HFFc6 (cell line): ENCODE results near the gene MPO. TPM values are rescaled to one million over a fixed set of nuclear protein-coding genes. Genes with fewer than 3 reads are reported as not detected.

Experiments
- DNase-seq: peaks from one replicate; pipeline ENCODE4 v3.0.0-alpha.2; 2018
- H3K27ac Mint-ChIP-seq: 2 replicates; pipeline ENCODE4 v1.8.0; 2020; ENCODE audit warnings: mild to moderate bottlenecking, mixed read lengths
- H3K27me3 Mint-ChIP-seq: 2 replicates; pipeline ENCODE4 v1.8.0; 2021; ENCODE audit warnings: mild to moderate bottlenecking, moderate library complexity, mixed read lengths; ENCODE audit not compliant: insufficient read depth
- H3K36me3 Mint-ChIP-seq: 2 replicates; pipeline ENCODE4 v1.8.0; 2021; ENCODE audit warnings: low read depth, mixed read lengths
- H3K4me1 Mint-ChIP-seq: 2 replicates; pipeline ENCODE4 v1.8.0; 2020; ENCODE audit warnings: low read depth, mixed read lengths
- H3K4me3 Mint-ChIP-seq: 2 replicates; pipeline ENCODE4 v1.8.0; 2020; ENCODE audit warnings: mild to moderate bottlenecking, moderate library complexity, mixed read lengths
- H3K9me3 Mint-ChIP-seq: 2 replicates; pipeline ENCODE4 v1.8.0; 2020; ENCODE audit warnings: mild to moderate bottlenecking, mixed read lengths
- CTCF ChIP-seq: fragments of 200-600 bp; sonication (generic); IDR thresholded peaks from 2 replicates; pipeline ENCODE4 v1.5.0; 2021; ENCODE audit warnings: antibody characterized with exemption, mild to moderate bottlenecking
- total RNA-seq, 6 experiments: library from RNA; stranded (reverse); fragmentation: NEBNext Ultra II Directional; extraction: Animal tissue kit (Norgen Biotek cat#: 25700); gene quantifications; 2 replicates in 1 of 6; 3 replicates in 5 of 6; pipeline ENCODE4 v1.2.3, GENCODE V29; 2021

Gene MPO
- total RNA-seq, 6 experiments from 2014 or later: not detected

GRCh38 chr17:58275417-58275816, 5.3 kb downstream of the MPO start:
- H3K27ac Mint-ChIP-seq: no peak overlapping the region
- no peaks in the 10 kb centered on the region for H3K4me1 Mint-ChIP-seq
- H3K9me3 Mint-ChIP-seq: no peaks in the 10 kb centered on the region
- no peak for TF ChIP-seq CTCF
- DNase-seq: no peak
- no peaks in the 10 kb centered on the region for H3K36me3 Mint-ChIP-seq
- peaks cover 49% of the 10 kb centered on the region for H3K27me3 Mint-ChIP-seq
- H3K4me3 Mint-ChIP-seq: no peak overlapping the region

GRCh38 chr17:58273453-58274104, 7.2 kb downstream of the MPO start:
- no peak for TF ChIP-seq CTCF
- H3K4me1 Mint-ChIP-seq: no peaks in the 10 kb centered on the region

GRCh38 chr17:58272367-58273280, 8.1 kb downstream of the MPO start:
- peaks cover 42% of the 10 kb centered on the region for H3K27me3 Mint-ChIP-seq
- no peak overlapping the region for H3K4me3 Mint-ChIP-seq

More at GRCh38 chr17:58273453-58274104, 7.2 kb downstream of the MPO start:
- Mint-ChIP-seq H3K9me3 (no peaks in the 10 kb centered on the region), H3K4me3 (no peak overlapping the region), H3K27ac (no peak overlapping the region), H3K27me3 (peaks cover 42% of the 10 kb centered on the region), H3K36me3 (no peaks in the 10 kb centered on the region)
- no peak for DNase-seq

GRCh38 chr17:58271216-58271931, 9.4 kb downstream of the MPO start:
- no peak for DNase-seq
- H3K4me1 Mint-ChIP-seq: no peaks in the 10 kb centered on the region
- no peak overlapping the region for H3K27ac Mint-ChIP-seq
- peaks cover 35% of the 10 kb centered on the region for H3K27me3 Mint-ChIP-seq
- no peak for TF ChIP-seq CTCF
- H3K4me3 Mint-ChIP-seq: no peak overlapping the region
- H3K36me3 Mint-ChIP-seq: no peaks in the 10 kb centered on the region
- no peaks in the 10 kb centered on the region for H3K9me3 Mint-ChIP-seq

More at GRCh38 chr17:58272367-58273280, 8.1 kb downstream of the MPO start:
- Mint-ChIP-seq H3K4me1 (no peaks in the 10 kb centered on the region), H3K36me3 (no peaks in the 10 kb centered on the region), H3K27ac (no peak overlapping the region), H3K9me3 (no peaks in the 10 kb centered on the region)
- no peak for TF ChIP-seq CTCF
- DNase-seq: no peak

- peak; percentile 33 for TF ChIP-seq CTCF
- H3K9me3 Mint-ChIP-seq: no peaks in the 10 kb centered on the region
- peaks cover 29% of the 10 kb centered on the region for H3K27me3 Mint-ChIP-seq
- H3K36me3 Mint-ChIP-seq: no peaks in the 10 kb centered on the region
- no peak overlapping the region for H3K27ac Mint-ChIP-seq
- H3K4me1 Mint-ChIP-seq: no peaks in the 10 kb centered on the region
- H3K4me3 Mint-ChIP-seq: no peak overlapping the region
- DNase-seq: no peak
Observed at GRCh38 chr17:58270476-58271215, 10.1 kb downstream of the MPO start.
